GM12892 (cell line): ENCODE data around the gene NANOS3.

ENCODE experiments used
- POLR2A ChIP-seq: IDR thresholded peaks from 2 replicates; pipeline ENCODE4 v1.6.1; 2011; ENCODE audit warnings: low read depth, low read length, control low read depth
- POLR2AphosphoS5 ChIP-seq: IDR thresholded peaks from 2 replicates; pipeline ENCODE4 v1.6.1; 2011; ENCODE audit warnings: low read depth, low read length, control low read depth
- TAF1 ChIP-seq: IDR thresholded peaks from 2 replicates; pipeline ENCODE4 v1.6.1; 2011; ENCODE audit warnings: low read depth, mild to moderate bottlenecking, control low read depth, low read length, borderline replicate concordance

GRCh38 chr19:13883516-13884064 is 6.7 kb downstream of the NANOS3 start:
- no peak for TF ChIP-seq POLR2AphosphoS5
- no peak for TF ChIP-seq POLR2A
- TF ChIP-seq TAF1 = no peak
